ENCODE results near the gene PPFIBP2.

GRCh38 chr11:7532405-7533145 lies 18.8 kb downstream of the PPFIBP2 start:
- TF ChIP-seq CTCF (IDR thresholded peaks at IDR 0.05) (no peak), POLR2A (IDR thresholded peaks at IDR 0.05) (no peak), POLR2AphosphoS5 (IDR thresholded peaks at IDR 0.05) (no peak), EP300 (IDR thresholded peaks at IDR 0.05) (no peak)
